Hematopoietic multipotent progenitor cell treated with erythropoietin and hydrocortisone succinate and interleukin-3 and kit ligand, for 4 days (in vitro differentiated cells): Measurements from ENCODE around the gene MED25.
A peak's percentile ranks its signal among the peaks of the same experiment; 100 is the strongest.
"Not testable (repeated sequence)": the region's sequence is repeated elsewhere in the genome, so short reads cannot be mapped to it uniquely, and the experiment has no call there.

ENCODE experiments used
- DNase-seq: peaks from one replicate; pipeline ENCODE4 v3.0.0-alpha.2; 2015

The MED25 gene

DNA sequence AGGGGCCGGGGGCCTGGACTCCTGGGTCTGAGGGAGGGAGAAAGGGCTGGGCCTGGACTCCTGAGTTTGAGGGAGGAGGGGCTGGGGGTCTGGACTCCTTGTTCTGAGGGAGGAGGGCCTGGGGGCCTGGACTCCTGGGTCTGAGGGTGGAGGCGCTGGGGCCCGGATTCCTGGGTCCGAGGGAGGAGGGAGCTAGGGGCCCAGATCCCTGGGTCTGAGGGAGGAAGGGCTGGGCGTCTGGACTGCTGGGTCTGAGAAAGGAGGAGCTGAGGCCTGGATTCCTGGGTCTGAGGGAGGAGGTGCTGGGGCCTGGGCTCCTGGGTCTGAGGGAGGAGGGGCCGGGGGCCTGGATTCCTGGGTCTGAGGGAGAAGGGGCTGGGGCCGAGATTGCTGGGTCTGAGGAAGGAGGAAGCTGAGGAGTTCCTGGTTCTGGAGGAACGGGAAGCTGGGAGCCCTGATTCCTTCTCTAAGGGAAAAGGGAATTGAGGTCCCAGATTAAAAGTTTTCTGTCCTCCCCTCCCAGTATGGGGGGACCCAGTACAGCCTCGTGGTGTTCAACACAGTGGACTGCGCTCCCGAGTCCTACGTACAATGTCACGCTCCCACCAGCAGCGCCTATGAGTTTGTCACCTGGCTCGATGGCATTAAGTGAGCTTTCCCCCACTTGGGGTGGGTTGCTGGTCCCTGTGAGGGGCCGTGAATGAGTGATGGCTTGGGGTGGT is 721 bp downstream of the MED25 start:
- no peak for DNase-seq

DNA sequence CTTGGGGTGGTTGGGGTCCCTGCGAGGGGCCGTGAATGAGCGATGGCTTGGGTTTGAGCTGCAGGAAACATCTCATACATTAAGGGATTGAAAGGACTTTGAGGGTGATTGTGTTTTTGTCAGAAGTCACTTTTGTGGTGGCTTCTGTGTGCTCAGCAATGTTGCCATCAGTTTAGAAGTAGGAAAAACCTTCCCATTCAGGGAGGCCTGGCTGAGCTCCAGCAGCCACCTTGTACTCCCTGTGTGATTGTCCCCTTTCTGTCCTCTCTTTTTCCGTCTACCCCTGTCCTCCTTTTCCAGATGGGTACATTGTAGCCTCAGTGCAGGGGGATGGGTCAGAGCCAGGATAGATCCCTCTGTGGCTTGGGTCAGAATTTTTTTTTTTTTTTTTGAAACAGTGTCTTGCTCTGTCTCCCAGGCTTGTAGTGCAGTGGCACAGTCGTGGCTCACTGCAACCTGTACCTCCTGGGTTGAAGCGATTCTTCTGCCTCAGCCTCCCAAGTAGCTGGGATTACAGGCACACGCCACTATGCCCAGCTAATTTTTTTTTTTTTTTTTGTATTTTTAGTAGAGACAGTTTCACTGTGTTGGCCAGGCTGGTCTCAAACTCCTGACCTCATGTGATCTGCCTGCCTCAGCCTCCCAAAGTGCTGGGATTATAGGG is 1.5 kb downstream of the MED25 start:
- not testable (repeated sequence) for DNase-seq

DNA sequence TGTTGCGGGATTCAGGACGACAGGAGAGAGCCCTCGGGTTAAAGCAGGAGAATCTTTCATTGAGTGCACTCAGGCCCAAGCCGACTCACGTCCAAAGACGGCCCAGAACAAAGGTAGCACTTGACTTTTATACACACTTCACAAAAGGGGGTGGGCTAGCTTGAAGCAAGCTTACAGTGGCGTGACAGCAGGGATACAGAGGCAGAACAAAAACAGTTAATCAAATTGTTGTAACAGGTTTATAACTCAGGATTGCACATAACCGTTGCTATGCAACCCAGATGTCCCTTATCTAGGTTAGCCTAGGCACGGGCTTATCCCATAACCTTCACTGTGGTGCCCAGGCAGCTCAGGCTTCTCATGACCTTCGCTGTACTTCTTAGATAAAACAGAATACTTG is 2.0 kb downstream of the MED25 start:
- peak; percentile 95 for DNase-seq

DNA sequence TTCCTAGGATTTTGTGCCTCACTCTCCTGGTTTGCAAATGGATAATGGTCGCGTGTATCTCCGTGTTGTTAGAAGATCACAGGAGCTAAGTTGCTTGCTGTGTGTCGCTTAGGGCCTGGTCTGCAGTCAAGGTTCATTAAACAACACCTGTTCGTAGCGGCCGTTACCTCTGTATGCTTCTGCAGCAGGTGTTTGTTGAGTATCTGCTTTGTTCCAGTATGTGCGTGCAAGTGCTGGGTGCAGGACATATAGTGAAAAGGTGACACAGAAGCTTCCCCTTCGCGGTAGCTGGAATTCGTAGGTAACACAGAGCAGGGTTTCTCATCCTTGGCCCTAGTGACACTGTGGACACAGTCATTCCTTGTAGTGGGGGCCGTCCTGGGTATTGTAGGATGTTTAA is 5.4 kb downstream of the MED25 start:
- DNase-seq = no peak

DNA sequence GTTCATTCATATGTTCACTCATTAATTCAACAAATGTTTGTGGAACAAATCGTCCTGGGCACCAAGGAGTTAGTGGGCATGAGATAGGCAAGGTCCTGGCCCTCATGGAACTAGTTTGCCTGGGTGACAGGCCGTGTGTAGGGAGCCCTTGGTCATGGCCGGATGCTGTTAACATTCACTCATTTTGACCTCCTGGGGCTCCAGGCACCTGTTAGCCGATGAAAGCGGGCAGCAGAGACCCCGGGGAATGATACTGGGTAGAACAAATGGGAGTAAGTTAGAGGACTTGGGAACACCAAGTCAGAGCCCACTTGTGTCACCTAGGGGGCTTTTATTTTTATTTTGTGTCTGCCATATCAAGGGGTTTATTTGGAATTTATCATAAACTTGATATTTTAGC is 6.6 kb downstream of the MED25 start:
- no peak for DNase-seq

DNA sequence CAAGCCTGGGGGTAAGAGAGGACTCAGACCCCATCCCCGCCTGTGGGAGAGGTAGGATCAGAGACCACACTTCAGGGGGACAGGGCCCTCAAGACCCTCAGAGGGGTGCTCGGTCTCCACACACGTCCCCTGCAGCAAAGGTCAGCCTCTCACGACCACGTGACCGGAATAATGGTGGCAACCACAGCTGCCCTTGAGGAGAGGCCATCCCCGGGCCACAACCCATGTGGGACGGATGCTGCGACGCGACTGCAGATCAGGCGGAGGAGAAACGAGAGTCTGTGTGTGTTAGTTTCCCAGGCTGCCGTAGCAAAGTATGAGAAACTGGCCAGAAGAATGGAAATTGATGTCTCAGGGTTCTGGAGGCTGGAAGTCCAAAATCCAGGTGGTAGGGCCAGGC is 8.9 kb downstream of the MED25 start:
- no peak for DNase-seq

DNA sequence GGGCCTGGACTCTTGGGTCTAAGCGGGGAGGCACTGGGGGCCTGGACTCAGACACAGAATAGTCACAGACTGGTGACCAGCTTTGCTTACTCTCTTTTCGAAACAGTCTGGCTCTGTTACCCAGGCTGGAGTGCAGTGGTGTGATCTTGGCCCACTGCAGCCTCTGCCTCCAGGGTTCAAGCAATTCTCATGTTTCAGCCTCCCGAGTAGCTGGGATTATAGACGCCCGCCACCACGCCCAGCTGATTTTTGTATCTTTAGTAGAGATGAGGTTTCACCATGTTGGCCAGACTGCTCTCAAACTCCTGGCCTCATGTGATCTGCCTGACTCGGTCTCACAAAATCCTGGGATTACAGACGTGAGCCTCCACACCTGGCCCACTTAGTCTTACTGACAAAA is 11.1 kb downstream of the MED25 start:
- DNase-seq = no peak

DNA sequence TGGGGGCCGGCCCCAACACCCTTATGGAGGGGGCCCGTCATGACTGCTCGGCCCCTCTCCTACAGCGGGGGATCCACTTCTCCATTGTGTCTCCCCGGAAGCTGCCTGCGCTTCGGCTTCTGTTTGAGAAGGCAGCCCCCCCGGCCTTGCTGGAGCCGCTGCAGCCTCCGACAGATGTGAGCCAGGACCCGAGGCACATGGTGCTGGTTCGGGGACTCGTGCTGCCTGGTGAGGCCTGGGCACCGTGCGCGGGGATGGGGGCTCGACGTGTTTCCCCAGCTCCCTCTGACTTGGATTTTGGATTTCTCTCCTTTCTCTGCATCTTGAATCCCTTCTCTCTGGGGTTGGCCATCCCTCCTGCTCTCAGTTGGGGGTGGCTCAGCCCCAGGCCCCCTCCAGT is 11.6 kb downstream of the MED25 start:
- no peak for DNase-seq

DNA sequence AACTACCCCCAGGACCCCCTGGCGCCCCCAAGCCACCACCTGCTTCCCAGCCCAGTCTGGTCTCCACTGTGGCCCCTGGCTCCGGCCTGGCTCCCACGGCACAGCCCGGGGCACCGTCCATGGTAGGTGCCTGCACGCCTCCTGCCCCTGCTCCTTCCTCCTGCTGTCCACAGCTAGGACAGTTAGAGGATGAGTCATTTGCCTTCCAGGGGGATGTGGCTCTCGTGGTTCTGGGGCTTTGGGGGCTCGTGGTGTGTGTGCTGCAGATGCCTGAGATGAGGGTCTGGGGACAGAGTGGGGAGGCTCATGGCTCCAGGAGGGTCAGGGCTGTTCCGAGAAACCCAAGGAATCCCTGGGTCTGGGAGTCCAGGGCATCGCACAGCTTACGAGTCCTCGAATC is 12.7 kb downstream of the MED25 start:
- DNase-seq = no peak

DNA sequence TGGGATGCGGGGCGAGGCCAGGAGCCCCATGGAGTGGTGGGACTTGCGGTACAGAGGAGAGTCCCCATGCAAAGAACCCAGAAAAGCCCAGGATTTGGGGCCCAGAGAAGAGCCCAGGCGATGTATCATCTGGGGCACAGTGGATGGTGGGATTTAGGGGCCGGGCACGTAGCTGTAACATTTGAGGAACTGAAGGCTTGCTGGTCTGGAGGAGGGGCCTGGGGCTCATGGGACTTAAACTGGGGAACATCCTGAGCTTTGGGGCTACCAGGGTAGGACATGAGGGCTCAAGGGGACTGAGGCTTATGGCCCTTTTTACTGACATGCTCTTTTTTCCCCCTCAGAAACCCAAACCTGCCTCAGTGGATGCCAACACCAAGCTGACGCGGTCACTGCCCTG is 13.5 kb downstream of the MED25 start:
- DNase-seq = no peak

DNA sequence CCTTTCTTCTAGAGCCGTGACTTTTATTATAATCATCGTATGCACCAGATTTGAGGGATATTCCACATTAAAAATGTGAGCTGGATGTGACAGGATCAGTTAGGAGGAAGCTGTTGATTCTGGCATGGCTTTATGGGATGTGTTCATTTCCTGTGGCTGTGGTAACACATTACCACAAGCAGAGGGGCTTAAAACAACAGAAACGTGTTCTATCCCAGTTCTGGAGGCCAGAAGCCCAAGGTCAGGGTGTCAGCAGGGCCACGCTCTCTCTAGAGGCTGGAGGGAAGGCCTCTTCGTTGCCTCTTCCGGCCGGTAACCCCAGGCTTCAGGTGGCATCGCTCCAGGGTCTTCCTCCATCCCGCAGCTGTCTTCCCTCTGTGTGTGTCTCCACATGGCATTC is 14.5 kb downstream of the MED25 start:
- DNase-seq = no peak

DNA sequence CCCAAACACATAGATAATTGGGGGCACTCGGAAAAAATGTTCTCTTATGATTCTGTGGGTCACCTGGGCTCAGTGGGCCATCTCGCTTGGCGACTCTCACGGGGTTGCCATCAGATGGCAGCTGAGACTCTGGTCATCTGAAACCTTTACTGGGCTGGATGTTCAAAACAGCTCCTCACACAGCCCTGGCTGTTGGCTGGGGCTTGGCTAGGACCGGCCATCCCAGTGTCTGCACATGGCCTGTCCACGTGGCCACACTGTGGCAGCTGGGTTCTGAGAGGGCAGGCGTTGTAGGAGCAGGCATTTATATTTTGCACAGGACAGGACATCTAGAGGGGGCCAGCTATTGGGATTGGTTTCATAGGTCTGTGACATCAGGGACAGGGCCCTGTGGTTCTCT is 15.5 kb downstream of the MED25 start:
- no peak for DNase-seq

DNA sequence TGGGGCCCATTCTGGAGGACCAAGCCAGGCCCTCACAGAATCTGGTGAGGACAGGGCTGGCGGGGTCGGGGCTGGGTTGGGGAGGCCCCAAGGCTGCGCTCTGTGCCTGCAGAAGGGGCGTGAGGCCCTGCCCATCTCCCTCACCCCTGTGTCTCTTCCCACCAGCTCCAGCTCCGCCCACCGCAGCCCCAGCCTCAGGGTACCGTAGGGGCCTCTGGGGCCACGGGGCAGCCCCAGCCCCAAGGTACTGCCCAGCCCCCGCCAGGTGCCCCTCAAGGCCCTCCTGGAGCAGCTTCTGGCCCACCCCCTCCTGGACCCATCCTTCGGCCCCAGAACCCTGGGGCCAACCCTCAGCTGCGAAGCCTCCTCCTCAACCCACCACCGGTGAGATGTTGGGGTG is 17.5 kb downstream of the MED25 start:
- no peak for DNase-seq

DNA sequence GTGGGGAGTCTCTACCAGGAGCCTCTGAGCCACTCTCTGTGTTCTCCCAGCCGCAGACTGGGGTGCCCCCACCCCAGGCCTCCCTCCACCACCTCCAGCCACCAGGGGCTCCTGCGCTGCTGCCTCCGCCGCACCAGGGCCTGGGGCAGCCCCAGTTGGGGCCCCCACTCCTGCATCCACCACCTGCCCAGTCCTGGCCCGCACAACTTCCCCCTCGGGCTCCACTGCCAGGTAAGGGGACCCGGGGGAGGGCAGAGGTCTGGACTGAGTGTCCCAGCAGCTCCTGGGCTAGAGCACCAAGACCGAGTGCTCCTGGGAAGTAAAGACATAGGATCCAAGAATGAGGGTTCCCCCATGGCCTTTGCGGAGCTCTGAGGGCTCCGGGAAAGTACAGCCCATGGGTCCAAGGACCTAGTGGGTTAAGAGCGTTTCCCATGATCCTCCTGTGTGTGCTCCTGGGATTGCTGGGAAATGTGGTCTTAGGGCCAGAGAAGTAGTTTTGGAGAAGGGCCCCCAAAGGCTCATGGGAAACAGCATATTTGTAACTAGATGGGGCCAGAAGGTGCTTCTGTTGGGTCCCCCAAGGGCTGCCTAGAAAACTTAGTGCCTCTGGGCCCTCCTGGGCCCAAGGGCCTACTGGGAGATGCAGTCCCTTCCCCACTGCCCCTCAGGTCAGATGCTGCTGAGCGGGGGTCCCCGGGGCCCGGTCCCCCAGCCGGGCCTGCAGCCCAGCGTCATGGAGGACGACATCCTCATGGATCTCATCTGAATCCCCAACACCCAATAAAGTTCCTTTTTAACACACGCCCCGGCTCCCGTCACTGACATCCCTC is 18.3 kb downstream of the MED25 start:
- no peak for DNase-seq

DNA sequence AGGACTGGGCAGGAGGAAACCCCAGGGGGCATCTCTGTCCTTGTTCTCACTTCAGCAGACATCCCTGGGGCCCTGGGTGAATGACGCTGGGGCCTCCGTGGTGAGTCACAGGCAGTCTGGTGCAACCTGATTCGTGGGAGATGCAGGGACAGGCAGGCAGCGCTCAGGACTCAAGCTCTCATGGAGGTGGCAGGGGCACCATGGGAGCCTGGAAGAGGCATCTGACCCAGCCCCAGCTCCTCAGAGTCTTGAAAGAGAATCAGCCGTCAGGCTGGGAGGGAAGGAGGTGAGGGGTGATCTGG is 18.9 kb downstream of the MED25 start:
- DNase-seq = no peak

DNA sequence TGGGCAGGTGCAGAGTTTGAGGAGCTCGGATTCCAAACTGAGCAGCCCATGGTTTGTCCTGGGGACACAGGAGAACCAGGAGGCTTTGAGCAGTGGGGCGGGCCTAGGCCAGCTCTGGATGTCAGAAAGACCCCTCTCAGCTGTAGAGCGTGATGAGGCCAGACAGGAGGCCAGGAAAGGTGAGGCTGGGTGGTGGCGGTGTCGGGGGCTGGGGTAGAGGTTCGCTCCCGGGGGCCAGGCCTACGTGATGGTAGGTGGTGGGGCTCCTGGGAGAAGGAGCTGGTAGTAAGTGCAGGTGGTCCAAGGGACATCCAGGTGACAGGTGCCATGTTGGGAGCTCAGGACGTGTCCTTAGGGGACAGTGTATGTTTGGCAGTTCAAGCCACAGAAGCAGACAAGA is 19.3 kb downstream of the MED25 start:
- DNase-seq = no peak

DNA sequence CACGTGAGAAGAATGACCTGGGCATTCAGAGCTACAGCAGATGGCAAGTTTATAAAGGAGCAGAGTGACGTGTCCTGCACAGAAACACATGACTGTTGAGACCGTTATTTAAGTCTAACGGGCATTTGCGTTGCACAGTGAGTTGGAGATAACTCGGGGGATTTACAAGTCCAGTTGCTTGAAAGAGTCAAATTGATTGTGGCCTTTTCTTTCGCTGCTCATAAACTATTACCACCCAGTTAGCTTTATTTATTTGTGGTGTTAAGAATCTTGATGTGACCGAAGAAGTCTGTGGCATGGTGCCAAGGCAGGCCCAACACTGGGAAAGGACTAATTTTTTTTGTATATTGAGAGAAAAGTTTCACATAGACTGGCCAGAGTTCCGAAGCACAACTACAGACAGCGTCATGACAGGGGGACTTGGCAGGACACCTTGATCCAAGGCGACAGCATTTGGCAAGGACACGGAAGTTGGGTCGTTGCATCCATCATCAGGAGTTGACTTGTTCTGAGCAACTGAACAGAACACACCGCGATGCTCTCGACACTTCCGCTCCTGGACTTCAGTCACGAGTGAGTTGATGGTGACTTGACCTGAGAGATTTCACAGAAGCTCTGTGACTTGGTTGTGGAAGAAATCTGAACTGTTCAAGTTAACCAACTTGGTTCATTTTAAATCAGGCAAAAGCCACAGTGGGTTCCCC is 20.9 kb downstream of the MED25 start:
- DNase-seq = no peak

DNA sequence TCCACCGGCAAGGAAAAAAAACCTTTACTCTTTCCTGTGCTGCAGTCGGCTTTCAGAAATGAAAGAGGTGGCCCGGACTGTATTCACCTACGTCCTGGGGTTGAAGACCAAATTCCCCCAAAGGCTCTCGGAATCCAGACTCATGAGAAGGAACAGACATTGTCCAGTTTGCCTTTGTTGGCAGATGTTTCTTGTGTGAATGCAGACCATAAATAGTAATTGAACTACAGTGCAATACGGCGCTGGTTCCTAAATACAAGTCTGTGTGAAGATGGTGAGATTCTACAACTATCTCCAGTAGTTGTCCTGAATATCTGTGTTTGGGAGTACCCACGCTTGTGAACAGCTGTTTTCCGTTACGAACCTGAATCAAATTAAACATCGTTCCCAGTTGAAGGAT is 21.6 kb downstream of the MED25 start:
- DNase-seq = no peak

DNA sequence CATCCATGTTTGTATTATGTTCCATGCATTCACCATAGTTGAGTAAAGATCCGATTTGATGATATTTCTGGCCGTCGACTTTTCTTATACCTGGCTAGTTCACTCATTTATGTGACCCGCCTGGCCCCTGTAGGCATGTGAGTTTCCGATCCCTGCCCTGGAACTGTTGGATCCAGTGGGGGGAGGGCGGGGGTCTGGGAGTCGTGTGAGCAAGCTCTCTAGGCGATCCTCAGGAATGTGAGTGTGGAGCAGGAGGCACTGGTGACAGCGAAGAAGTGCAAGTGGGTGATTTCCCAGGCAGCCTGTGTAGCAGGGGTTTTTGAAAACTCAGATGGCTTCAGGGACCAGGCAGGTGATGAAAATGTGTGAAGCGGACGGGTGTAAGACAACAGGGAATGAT is 22.2 kb downstream of the MED25 start:
- no peak for DNase-seq

DNA sequence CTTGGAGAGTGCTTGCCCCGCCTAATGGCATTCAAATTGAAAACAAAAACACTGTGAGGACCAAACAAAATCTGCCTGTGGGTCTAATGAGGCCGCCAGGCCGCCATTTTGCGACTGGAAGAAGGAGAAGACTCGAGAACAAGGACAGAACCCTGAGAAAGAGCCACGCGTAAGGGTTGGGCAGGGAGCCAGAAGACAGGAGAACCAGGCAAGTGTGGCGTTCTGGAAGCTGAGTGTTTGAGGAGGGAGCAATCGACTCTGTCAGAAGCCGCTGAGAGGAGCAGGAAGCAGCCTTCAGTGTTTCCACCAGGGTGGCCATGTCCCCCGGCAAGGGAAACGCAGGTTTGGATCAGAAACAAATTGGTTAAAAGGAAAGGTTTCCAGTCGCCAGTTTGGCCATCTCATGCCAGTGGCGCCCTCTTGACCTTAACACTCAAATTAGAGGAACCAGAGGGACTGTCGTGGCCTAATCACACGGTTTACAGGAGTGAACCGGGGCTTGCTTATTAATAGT is 22.7 kb downstream of the MED25 start:
- no peak for DNase-seq

DNA sequence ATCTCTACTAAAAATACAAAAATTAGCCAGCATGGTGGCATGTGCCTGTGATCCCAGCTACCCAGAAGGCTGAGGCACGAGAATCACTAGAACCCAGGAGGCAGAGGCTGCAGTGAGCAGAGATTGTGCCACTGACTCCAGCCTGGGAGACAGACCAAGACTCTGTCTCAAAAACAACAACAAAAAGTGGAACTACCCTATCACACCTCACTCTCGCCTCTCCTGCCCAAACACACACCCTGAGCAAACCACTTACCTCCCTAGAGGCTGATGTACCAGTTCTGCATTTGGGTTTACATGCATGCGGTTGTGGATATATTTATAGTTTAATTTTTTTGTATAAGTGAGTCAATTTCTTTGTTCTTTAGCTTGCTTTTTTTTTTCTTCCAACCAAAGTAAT is 25.2 kb downstream of the MED25 start:
- no peak for DNase-seq

DNA sequence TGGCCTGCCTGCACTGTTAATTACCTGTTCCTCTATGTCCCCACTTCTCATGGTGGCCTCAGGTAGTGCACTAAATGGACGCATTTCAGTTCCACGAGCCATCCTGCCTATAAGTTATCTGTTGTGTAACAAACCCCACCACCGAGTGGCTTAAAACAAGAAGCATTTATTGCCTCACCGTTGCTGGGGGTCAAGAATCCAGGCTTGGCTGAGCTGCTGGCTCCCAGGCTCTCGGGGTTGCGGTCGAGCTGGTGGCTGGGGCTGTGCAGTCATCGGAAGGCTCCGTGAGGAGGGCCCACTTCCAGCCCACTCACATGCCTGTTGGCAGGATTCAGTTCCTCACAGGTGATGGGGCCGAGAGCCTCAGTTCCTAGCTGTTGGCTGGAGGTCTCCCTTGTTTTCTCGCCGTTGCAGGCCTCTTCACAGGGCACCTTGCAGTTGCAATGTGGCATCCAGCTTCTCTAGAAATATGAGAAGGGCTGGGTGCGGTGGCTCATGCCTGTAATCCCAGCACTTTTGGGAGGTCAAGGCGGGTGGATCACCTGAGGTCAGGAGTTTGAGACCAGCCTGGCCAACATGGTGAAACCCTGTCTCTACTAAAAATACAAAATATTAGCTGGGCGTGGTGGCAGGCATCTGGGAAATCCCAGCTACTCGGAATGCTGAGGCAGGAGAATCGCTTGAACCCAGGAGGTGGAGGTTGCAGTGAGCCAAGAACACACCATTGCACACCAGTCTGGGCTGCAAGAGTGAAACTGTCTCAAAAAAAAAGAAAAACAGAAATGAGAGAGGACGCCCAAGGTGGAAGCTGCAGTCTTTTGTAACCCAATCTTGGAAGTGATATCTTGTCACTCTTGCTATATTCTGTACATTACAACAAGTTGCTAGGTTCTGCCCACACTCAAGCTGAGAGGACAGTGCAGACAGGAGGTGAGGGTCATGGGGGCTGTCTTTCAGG is 26.3 kb downstream of the MED25 start:
- DNase-seq = no peak
